Fibroblast of skin of scalp (primary cell): ENCODE results near the gene PLCE1.

ENCODE experiments used
- DNase-seq: peaks from one replicate; pipeline ENCODE4 v3.0.0-alpha.2; 2013

Gene PLCE1

DNA sequence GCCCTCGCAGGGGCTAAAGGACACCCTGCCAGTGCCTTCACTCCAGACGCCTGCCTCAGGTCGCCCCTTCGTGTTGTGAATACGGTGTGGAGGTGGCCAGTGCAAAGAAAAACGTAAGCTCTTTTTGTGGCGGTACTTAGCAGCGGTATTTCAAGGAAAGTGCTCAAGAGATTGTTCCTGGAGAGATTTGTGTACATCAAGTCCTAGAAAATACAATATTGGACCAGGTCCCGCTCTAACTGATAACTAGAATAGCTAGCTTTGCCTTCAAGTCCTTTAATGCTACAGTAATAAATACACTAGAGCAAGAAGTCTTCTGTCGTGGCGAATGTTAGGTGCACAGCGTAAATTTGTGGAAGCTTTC lies 689 bp downstream of the PLCE1 start:
- no peak for DNase-seq

GRCh38 chr10:93995182-93995581 lies 1.5 kb downstream of the PLCE1 start:
- no peak for DNase-seq

DNA sequence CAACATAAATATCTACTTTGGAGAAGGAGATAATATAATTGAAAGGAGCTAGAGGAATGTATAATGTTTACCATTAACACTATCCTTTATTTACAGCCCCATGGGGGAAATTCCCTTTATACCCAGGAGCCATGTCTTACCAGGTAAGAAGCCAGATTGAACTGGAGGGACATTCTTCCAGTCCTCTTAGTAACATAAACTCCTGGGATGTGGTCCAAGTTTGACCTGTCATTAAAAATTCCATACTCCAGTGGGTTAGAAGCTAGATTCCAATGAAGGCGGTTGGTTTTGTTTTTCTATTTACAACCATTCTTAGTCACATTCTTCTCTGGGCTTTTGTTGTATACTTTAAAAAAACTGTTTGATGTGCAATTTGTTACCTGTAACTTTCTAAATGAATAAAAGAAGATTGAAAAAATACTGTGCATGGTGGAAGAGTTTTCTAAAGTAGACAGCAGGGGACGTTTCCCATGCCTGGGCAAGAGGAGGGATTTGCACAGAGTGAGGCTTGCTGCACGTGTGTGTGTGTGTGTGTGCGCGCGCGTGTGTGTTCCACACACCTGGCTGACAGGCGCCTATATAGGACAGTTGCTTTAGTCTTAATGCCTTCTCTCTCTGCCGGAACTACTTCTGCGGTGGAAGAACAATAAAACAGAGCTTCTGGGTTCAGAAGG lies 2.0 kb downstream of the PLCE1 start:
- DNase-seq: peak; percentile 42

- DNase-seq: no peak
Measured at GRCh38 chr10:93996551-93996950, 2.8 kb downstream of the PLCE1 start.

DNA sequence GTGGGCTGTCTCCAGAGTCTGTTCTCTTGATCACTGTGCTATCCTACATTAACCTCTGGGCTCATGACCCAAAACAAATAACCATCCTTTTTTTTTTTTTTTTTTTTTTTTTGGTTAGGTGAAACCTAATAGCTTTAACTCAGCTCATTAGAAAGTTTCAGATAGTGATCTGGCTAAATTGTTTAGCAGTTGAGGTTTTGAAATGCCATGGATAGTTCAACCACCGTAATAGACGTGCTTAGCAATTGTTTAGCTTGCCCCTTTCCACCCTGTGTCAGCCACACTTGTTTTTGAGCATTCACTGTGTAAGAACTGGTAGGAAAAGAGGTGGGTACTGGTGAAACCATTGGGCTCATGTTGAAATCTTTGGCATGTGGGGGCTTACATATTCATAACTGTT lies 3.8 kb downstream of the PLCE1 start:
- no peak for DNase-seq

DNA sequence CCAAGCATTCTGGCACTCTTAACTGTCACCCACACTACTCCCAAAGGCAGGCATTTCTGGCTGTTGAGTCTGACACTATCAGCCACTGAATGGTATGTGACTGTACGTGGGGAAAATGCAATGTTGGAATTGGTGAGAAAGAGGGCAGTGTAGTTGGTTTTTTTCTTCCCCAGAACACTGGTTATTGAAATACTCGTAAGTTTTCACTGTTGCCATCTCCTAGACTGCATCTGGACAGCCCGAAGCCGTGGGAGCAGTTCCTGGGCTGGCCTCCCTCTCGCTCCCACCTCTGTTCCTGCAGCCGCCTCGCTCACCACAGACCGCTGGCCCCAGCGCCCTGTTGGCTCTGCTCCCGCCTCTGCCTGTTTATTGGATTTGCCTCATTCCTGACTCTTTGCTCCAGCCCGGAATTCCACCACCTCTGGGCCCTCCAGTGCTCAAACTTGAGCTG lies 5.7 kb downstream of the PLCE1 start:
- peak; percentile 59 for DNase-seq

DNA sequence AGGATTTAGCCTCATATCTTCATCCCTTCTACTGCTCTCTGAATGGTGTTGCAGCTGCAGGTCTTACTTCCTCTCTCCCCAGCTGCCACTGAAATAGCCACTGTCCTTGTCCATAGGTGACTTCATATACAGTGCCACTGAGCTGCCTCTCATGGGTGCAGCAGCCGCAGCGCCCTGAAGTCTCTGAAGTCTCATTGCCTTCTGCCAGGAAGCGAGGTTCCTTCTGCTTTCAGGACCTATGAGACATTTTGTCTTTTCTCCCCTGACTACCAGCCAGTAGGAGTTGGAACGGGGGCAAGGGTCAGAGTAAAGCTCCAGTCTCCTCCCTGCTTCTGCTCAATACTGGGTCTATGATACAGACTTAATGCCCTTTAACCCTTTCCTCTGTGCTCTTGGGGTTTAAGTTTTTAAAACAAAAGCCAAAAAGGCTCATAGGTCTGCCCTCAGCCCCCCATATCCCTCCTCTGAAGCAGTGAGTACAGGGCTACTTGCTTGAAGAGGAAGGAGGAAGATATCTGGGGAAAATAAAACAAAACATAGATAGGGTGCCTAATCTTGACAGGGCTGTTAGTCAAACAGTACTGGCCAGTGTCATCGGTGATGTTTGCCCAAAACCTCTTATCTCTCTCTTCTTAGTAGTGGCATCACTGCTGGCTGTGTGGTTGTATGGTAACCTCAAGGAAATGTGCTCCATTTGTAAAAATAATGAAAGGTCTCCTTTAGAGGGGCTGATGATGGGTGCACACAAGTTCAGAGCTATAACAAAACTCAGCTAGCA lies 7.1 kb downstream of the PLCE1 start:
- DNase-seq: no peak

DNA sequence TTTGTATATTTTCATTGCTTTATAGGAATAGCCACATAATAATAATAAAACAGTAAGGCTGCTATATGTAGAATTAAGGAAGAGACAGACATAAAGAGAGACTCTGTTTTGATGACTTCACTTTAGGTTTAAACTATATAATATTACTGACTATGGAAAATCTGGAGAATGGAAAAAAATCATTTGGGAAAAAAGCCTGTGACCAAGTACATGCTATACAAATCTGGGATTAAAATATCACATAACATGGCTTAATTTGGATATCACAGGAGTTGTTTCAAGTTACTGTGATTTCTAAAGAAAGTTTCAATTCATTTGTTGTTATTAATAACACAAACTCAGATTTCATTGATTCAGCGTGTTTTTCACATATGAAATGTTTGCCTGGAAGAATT lies 7.7 kb downstream of the PLCE1 start:
- DNase-seq: no peak

- no peak for DNase-seq
Measured at GRCh38 chr10:94002156-94002555, 8.4 kb downstream of the PLCE1 start.

DNA sequence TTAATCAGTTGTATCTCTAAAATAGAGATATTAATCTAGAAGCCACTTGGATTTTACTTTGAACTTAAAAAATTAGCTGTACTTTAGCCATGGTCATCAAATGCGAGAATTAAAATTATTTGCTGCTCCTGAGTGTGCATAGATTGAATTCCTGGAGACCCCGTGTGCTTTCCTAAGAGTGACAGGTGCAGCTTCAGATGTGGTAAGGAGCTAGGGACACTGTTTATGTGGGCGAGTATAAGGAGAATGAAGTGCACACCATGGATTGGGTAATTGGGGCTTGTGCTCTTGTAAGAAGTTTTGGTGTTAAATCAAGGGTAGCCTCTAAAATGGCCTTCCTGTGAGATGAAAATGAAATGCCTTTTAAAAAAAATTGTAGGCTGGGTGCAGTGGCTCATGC lies 9.8 kb downstream of the PLCE1 start:
- no peak for DNase-seq

DNA sequence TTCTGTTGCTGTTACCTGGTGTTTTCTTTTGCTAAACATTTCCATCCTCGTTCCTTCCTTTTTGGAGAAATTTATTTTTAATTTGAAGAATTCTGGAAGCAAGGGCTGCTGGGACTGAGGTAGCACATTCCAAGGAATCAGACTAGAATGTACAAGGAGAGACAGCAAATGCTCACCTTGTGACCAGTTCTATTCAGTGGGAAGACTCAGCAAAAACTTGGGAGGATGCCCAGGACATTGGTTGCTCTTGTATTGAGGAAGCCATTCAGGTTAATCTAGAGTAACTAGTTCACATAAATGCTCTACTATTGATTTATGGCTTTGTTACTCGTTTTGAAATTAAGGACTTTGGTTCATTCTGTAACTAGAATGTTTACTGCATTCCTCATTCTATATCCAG lies 11.3 kb downstream of the PLCE1 start:
- DNase-seq: no peak

DNA sequence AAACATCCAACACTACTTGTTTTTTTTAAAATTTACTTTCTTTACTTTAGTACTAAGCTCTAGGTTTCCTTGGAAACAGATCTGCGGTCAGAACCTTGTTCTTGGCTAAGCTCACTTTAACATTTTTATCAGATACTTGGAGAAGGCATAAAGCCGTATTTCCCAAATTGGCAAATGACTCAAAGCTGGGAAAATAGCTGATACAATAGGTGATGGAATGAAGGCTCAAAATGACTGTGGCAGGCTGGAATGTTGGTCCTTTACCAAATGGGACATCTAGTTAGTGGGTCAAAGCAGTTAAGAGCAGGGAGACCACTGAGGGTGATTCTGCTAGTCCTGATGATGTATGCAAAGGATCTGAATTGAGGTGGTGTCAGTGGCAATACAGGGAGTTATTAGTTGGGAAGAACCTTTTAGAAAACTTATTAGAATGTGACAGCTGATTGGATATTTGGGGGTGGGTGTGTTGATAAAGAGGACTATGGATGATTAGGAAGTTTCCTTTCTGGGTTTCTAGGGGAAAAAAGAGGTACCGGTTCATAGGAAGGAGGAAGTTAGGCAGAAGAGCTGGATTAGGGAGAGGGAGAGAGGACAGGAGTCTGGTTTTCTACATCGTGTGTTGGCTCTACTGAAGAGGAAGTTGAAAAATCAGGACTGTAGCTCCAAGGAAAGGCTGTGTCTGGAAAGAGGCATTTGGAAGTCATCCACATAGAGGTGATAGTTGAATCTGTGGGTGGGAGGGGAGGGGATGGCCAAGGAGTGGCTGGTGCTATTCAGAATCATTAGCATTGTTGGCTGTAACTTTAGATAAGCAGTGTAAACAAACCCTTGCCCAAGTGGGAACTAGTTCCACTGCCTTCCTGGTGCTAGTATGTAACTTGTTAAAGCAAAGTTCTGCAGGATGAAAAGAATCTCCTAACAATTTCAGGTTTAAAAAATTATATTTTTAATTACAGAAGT lies 13.1 kb downstream of the PLCE1 start:
- DNase-seq: peak; percentile 73

DNA sequence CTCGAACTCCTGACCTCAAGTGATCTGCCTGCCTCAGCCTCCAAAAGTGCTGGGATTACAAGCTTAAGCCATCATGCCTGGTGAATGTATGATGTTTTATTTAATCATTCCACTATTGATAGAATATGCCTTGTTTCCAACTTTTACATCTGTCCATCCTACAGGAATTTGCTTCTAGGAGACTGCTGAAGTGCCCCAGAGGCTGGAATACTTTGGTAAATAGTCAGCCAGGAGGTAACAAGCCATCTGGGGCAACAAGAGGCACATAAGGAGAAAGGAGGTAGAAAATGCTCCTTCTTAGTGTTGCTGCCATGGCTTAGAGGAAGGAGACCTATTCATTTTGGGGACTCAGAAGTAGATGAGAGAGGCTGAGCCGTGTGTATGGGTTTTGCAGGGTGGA lies 14.8 kb downstream of the PLCE1 start:
- DNase-seq: no peak

GRCh38 chr10:94010116-94010515 lies 16.4 kb downstream of the PLCE1 start:
- DNase-seq: no peak

- DNase-seq: no peak
Measured at GRCh38 chr10:94010886-94011285, 17.2 kb downstream of the PLCE1 start.

- no peak for DNase-seq
Measured at GRCh38 chr10:94011296-94011695, 17.6 kb downstream of the PLCE1 start.

DNA sequence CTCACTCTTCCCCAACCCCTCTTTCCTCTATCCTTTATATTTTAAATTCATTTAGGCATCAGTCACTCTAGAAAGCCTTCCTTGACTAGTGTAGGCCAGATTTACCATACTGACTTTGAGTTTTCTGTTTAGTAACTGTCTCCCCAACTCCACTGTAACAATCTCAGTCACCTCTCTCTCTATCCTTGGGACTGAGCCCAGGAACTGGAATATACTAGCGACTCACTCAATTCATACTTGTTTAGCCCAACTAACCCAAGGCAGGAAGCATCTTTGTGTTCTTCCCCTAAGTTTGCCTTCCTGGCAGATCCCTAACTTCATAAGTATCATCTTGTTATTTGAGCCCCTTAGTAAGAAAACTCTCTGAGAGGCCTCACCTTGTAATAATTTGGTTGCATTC lies 19.1 kb downstream of the PLCE1 start:
- DNase-seq: no peak

GRCh38 chr10:94013331-94013760 lies 19.6 kb downstream of the PLCE1 start:
- DNase-seq: no peak

- no peak for DNase-seq
Measured at GRCh38 chr10:94014304-94014703, 20.6 kb downstream of the PLCE1 start.

DNA sequence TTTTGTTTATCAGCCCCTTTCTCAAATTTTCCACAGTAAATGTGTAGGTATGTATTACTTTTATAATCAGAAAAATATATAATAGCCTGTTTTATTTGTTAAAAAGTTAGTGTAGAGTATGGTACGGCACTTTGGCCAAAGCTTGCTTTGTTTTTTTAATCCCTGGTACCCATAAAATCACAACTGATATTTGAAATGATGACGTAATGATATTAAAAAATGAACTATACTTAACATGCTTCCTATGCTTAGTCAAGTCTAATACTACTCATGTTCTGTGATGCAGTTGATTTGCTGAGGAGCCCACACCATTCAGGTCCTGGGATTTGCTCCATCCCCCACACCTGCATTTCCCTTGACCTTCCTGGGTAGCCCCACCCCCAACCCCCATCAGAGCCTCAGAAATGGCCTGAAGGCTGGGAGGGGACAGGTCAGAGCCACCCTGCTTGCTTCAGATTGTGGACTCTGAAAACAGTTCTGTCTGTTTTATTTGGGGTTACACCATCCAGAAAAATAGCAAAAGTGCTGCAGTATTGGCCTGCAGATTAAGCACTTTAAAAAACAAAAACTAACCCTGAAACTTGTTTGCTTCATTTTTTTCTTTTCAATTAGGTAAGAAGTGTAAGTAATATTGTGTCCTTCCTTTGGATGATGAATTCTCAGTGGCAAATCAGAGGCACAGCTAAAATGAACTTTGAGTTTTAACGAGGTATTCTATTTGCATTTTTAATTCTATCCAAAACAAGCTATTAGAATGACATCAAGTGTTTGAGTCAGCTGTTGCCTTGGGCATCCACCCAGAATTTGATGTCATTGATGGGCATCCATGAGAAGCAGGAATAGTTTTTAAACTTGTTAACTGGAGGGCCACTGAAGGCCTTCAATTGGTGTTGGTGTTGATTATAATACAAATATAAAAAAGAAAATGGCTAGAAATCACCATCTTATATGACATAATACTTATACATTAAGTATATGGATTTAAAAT lies 23.3 kb downstream of the PLCE1 start:
- DNase-seq: peak; percentile 35

DNA sequence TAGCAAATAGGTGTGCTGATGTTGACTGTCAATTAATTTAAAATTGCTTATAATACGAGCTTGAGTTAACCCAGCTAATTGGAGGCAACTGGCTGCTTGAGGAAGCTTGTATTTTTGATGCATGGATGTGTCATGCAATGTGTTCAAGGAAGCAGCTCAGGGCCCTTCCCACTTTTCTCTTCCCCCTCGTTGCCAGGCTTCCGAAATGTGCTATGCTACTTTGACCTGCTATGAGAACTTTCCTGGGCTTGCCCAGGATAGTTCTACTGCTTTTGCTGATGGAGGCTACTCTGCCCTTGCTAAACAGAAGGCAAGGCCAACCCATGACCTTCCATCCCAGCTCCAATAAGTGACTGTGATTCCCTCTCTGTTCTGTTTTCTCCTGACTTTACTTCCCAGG lies 24.4 kb downstream of the PLCE1 start:
- no peak for DNase-seq

GRCh38 chr10:94023906-94024305 lies 30.2 kb downstream of the PLCE1 start:
- no peak for DNase-seq
